ENCODE data around the gene CYP4X1.
"Not testable (repeated sequence)": the region's sequence is repeated elsewhere in the genome, so short reads cannot be mapped to it uniquely, and the experiment has no call there.

CYP4X1 gene

GRCh38 chr1:47089356-47089755 is 65.9 kb downstream of the CYP4X1 start:
- CTCF ChIA-PET; POLR2A ChIA-PET; DNase-seq (ENCODE audit: extremely low spot score): not testable (repeated sequence)
- TF ChIP-seq, protein P1, sequence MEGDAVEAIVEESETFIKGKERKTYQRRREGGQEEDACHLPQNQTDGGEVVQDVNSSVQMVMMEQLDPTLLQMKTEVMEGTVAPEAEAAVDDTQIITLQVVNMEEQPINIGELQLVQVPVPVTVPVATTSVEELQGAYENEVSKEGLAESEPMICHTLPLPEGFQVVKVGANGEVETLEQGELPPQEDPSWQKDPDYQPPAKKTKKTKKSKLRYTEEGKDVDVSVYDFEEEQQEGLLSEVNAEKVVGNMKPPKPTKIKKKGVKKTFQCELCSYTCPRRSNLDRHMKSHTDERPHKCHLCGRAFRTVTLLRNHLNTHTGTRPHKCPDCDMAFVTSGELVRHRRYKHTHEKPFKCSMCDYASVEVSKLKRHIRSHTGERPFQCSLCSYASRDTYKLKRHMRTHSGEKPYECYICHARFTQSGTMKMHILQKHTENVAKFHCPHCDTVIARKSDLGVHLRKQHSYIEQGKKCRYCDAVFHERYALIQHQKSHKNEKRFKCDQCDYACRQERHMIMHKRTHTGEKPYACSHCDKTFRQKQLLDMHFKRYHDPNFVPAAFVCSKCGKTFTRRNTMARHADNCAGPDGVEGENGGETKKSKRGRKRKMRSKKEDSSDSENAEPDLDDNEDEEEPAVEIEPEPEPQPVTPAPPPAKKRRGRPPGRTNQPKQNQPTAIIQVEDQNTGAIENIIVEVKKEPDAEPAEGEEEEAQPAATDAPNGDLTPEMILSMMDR (IDR thresholded peaks at IDR 0.05; ENCODE audit: control extremely low read depth, extremely low read depth, low read depth, missing control alignments) = peak; percentile 59

- POLR2A ChIA-PET = not testable (repeated sequence)
These were observed 68.0 kb downstream of the CYP4X1 start for GRCh38 chr1:47091476-47091875.

More at GRCh38 chr1:47091476-47091875, 68.0 kb downstream of the CYP4X1 start:
- CTCF ChIA-PET; DNase-seq (ENCODE audit: extremely low spot score): not testable (repeated sequence)

Data from GM10248 (cell line).